Measurements from ENCODE around the gene MDFIC2. TPM values are rescaled to one million over a fixed set of nuclear protein-coding genes. Genes with fewer than 3 reads are reported as not detected.

Gene MDFIC2
- polyA plus RNA-seq, 1 experiment, result not detected

GRCh38 chr3:70247955-70248354 is 64.5 kb downstream of the MDFIC2 start:
- Histone ChIP-seq H3K27me3 (ENCODE audit: control insufficient read depth, insufficient read depth, low read length) (no peaks in the 10 kb centered on the region), H3K4me3 (ENCODE audit: low read depth, low read length) (no peak overlapping the region), H3K36me3 (ENCODE audit: control insufficient read depth, insufficient read depth, low read length) (no peaks in the 10 kb centered on the region)
- TF ChIP-seq CTCF (IDR thresholded peaks at IDR 0.05; ENCODE audit: insufficient read depth, low read depth, low read length), result no peak
- DNase-seq (ENCODE audit: low read depth), result no peak
- CTCF ChIA-PET, result interaction anchor here (0.6 kb wide), 1 partner anchor 21 kb away, joined by 3 read pairs; no protein-coding TSS in a partner anchor
- POLR2A ChIA-PET, result no interaction called here

- no peak overlapping the region for H3K4me3 ChIP-seq (ENCODE audit: low read depth, low read length)
- H3K36me3 ChIP-seq (ENCODE audit: control insufficient read depth, insufficient read depth, low read length), result no peaks in the 10 kb centered on the region
- POLR2A ChIA-PET, result no interaction called here
- H3K27me3 ChIP-seq (ENCODE audit: control insufficient read depth, insufficient read depth, low read length), result no peaks in the 10 kb centered on the region
- DNase-seq (ENCODE audit: low read depth), result no peak
- CTCF ChIA-PET, result no interaction called here
- no peak for TF ChIP-seq CTCF (IDR thresholded peaks at IDR 0.05; ENCODE audit: insufficient read depth, low read depth, low read length)
Measured at GRCh38 chr3:70245746-70246525, 66.5 kb downstream of the MDFIC2 start.

GRCh38 chr3:70244422-70244821 is 68.0 kb downstream of the MDFIC2 start:
- POLR2A ChIA-PET, result no interaction called here

GRCh38 chr3:70242297-70242882 is 70.0 kb downstream of the MDFIC2 start:
- ChIA-PET CTCF (no interaction called here), POLR2A (no interaction called here)
- no peak for TF ChIP-seq CTCF (IDR thresholded peaks at IDR 0.05; ENCODE audit: insufficient read depth, low read depth, low read length)
- no peak overlapping the region for H3K4me3 ChIP-seq (ENCODE audit: low read depth, low read length)
- no peaks in the 10 kb centered on the region for H3K27me3 ChIP-seq (ENCODE audit: control insufficient read depth, insufficient read depth, low read length)
- no peak for DNase-seq (ENCODE audit: low read depth)
- no peaks in the 10 kb centered on the region for H3K36me3 ChIP-seq (ENCODE audit: control insufficient read depth, insufficient read depth, low read length)

More at GRCh38 chr3:70244422-70244821, 68.0 kb downstream of the MDFIC2 start:
- CTCF ChIA-PET, result no interaction called here
- TF ChIP-seq CTCF (IDR thresholded peaks at IDR 0.05; ENCODE audit: insufficient read depth, low read depth, low read length), result no peak
- no peak overlapping the region for H3K4me3 ChIP-seq (ENCODE audit: low read depth, low read length)
- H3K27me3 ChIP-seq (ENCODE audit: control insufficient read depth, insufficient read depth, low read length), result no peaks in the 10 kb centered on the region
- DNase-seq (ENCODE audit: low read depth), result no peak
- H3K36me3 ChIP-seq (ENCODE audit: control insufficient read depth, insufficient read depth, low read length), result no peaks in the 10 kb centered on the region

GRCh38 chr3:70233812-70234211 is 78.6 kb downstream of the MDFIC2 start:
- ChIA-PET CTCF (no interaction called here), POLR2A (no interaction called here)
- no peak for DNase-seq (ENCODE audit: low read depth)
- TF ChIP-seq CTCF (IDR thresholded peaks at IDR 0.05; ENCODE audit: insufficient read depth, low read depth, low read length), result no peak
- H3K36me3 ChIP-seq (ENCODE audit: control insufficient read depth, insufficient read depth, low read length), result no peaks in the 10 kb centered on the region
- no peaks in the 10 kb centered on the region for H3K27me3 ChIP-seq (ENCODE audit: control insufficient read depth, insufficient read depth, low read length)
- H3K4me3 ChIP-seq (ENCODE audit: low read depth, low read length), result no peak overlapping the region
